GM23248 (cell line): Measurements from ENCODE around the gene GIGYF1.

ENCODE experiments used
- EZH2 ChIP-seq: fragments of 200-600 bp; sonication (generic); IDR thresholded peaks from 2 replicates; pipeline ENCODE4 v1.6.1; 2018; ENCODE audit warnings: antibody characterized with exemption, mild to moderate bottlenecking; ENCODE audit not compliant: insufficient read depth, poor library complexity, severe bottlenecking
- EZH2phosphoT487 ChIP-seq: fragments of 200-600 bp; sonication (generic); IDR thresholded peaks from 2 replicates; pipeline ENCODE4 v1.6.1; 2018; ENCODE audit warnings: antibody characterized with exemption, moderate library complexity, mild to moderate bottlenecking, low read depth; ENCODE audit not compliant: insufficient read depth

DNA sequence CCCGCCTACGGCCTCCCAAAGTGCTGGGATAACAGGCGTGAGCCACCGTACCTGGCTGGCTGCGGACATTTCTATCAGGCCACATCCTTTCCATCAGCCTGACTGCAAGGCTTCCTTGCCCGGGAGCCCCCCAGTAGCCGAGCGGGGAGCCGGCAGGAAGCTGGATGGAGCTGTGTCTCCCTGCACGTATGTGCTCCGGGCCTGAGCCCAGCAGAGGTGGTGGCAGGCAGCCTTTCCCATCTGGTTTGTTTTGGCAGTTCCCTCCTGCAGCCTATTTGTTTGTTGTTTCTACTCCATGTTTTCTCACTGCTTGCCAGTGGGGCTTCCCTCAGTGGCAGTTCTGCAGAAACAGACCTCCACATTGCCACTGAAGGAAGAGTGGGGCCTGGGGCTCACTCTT is 17.3 kb upstream of the GIGYF1 start:
- TF ChIP-seq EZH2phosphoT487 (no peak), EZH2 (no peak)
